HG03175 (cell line): Measurements from ENCODE around the gene GCM1.

ENCODE experiments used
- ATAC-seq: cut with Tn5 transposase; IDR thresholded peaks from one replicate; pipeline ENCODE4 v1.9.1; 2021; ENCODE audit warnings: mild to moderate bottlenecking, moderate library complexity; ENCODE audit not compliant: unreplicated experiment

The GCM1 gene

GRCh38 chr6:53111865-53112264 lies 36.8 kb downstream of the GCM1 start:
- ATAC-seq: no peak

- ATAC-seq: peak; percentile 79
Observed at GRCh38 chr6:53109612-53110011, 39.0 kb downstream of the GCM1 start.

GRCh38 chr6:53107091-53107490 lies 41.5 kb downstream of the GCM1 start:
- no peak for ATAC-seq

- no peak for ATAC-seq
Observed at GRCh38 chr6:53104916-53105315, 43.7 kb downstream of the GCM1 start.

- no peak for ATAC-seq
Observed at GRCh38 chr6:53103993-53104675, 44.5 kb downstream of the GCM1 start.

GRCh38 chr6:53101006-53101405 lies 47.6 kb downstream of the GCM1 start:
- no peak for ATAC-seq

GRCh38 chr6:53100561-53100960 lies 48.1 kb downstream of the GCM1 start:
- ATAC-seq: no peak

- ATAC-seq: no peak
Observed at GRCh38 chr6:53095716-53096115, 52.9 kb downstream of the GCM1 start.

GRCh38 chr6:53095270-53095669 lies 53.4 kb downstream of the GCM1 start:
- ATAC-seq: no peak

- ATAC-seq: no peak
Observed at GRCh38 chr6:53090576-53090975, 58.1 kb downstream of the GCM1 start.

GRCh38 chr6:53089948-53090347 lies 58.7 kb downstream of the GCM1 start:
- no peak for ATAC-seq

GRCh38 chr6:53086302-53086701 lies 62.3 kb downstream of the GCM1 start:
- ATAC-seq: no peak

GRCh38 chr6:53080813-53081212 lies 67.8 kb downstream of the GCM1 start:
- no peak for ATAC-seq
